Endodermal cell (in vitro differentiated cells): ENCODE measurements around the gene NRP1. TPM values are rescaled to one million over a fixed set of nuclear protein-coding genes. Genes with fewer than 3 reads are reported as not detected.

ENCODE experiments used
- DNase-seq: peaks from one replicate; pipeline ENCODE4 v3.0.0-alpha.2; 2017
- H3K27ac ChIP-seq: 2 replicates; pipeline ENCODE4 v1.5.1; 2013; ENCODE audit warnings: mild to moderate bottlenecking, low read depth, low read length, moderate library complexity
- H3K27me3 ChIP-seq: 2 replicates; pipeline ENCODE4 v1.6.1; 2013; ENCODE audit warnings: mild to moderate bottlenecking, low read length, moderate library complexity; ENCODE audit not compliant: insufficient read depth, control insufficient read depth, poor library complexity, severe bottlenecking
- H3K36me3 ChIP-seq: 2 replicates; pipeline ENCODE4 v1.7.0; 2013; ENCODE audit warnings: mild to moderate bottlenecking, low read length, moderate library complexity; ENCODE audit not compliant: control insufficient read depth, insufficient read depth
- H3K4me1 ChIP-seq: one replicate; pipeline ENCODE4 v1.7.0; 2013; ENCODE audit warnings: low read length; ENCODE audit not compliant: control insufficient read depth, insufficient read depth
- H3K4me3 ChIP-seq: 2 replicates; pipeline ENCODE4 v1.5.1; 2013; ENCODE audit warnings: mild to moderate bottlenecking, low read length, moderate library complexity
- H3K9ac ChIP-seq: 2 replicates; pipeline ENCODE4 v1.6.1; 2013; ENCODE audit warnings: mild to moderate bottlenecking, low read length, moderate library complexity; ENCODE audit not compliant: poor library complexity, severe bottlenecking; ENCODE audit errors: extremely low read depth
- H3K9me3 ChIP-seq: 2 replicates; pipeline ENCODE4 v1.6.1; 2013; ENCODE audit warnings: mild to moderate bottlenecking, low read length, moderate library complexity; ENCODE audit not compliant: control insufficient read depth
- H3K27ac Mint-ChIP-seq: 2 replicates; pipeline ENCODE4 v1.8.0; 2020; ENCODE audit warnings: mixed read lengths
- H3K27me3 Mint-ChIP-seq: 2 replicates; pipeline ENCODE4 v1.8.0; 2021; ENCODE audit warnings: mild to moderate bottlenecking, mixed read lengths; ENCODE audit not compliant: insufficient read depth
- H3K36me3 Mint-ChIP-seq: 2 replicates; pipeline ENCODE4 v1.8.0; 2020; ENCODE audit warnings: low read depth, mixed read lengths
- H3K4me1 Mint-ChIP-seq: 2 replicates; pipeline ENCODE4 v1.8.0; 2020; ENCODE audit warnings: mixed read lengths
- H3K4me3 Mint-ChIP-seq: 2 replicates; pipeline ENCODE4 v1.8.0; 2020; ENCODE audit warnings: mild to moderate bottlenecking, moderate library complexity, mixed read lengths
- H3K9me3 Mint-ChIP-seq: 2 replicates; pipeline ENCODE4 v1.8.0; 2020; ENCODE audit warnings: mild to moderate bottlenecking, mixed read lengths
- WGBS, 2 experiments: methylation state at CpG; one replicate each; pipeline versions ENCODE4 v1.1.5 to v1.1.7; 2013; ENCODE audit warnings: missing lambda C conversion rate in 2 of 2, mixed read lengths in 1 of 2; ENCODE audit not compliant: insufficient coverage in 1 of 2, insufficient read length in 1 of 2; 5-methylcytosine and 5-hydroxymethylcytosine counted together
- total RNA-seq, 2 donors: library from RNA; stranded (reverse); fragmentation: NEBNext Ultra II Directional in 1 of 2; extraction: Animal tissue kit (Norgen Biotek cat#: 25700) in 1 of 2; gene quantifications; 2 replicates in 1 of 2; 3 replicates in 1 of 2; pipeline ENCODE4 v1.2.1, GENCODE V29; 2021
- TF ChIP-seq, protein P1 (sequence below): fragments of 200-600 bp; sonication (generic); conservative IDR thresholded peaks from 2 replicates; pipeline ENCODE4 v1.5.0; 2021; ENCODE audit warnings: antibody characterized with exemption, mild to moderate bottlenecking

The NRP1 gene
- total RNA-seq, 2 donors from 2014 or later, result 20.7 to 30.6 TPM

DNA sequence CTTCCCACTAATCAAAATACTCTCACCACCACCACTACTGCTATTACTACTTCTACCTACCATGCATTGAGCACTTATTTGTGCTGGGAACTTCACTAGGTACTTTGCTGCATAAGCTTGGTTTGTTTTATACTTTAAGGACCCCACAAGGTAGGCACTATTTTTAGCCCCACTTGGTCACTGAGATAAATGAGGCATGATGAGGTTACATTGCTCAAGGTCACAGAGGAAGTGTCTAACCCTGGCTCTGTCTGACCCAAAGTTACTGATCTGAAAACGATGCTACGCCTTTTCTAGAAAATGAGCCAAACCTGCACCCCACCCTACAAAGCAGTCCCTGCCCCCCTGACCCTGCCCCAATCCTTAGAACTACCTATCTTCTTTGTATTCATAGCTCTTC is 35.6 kb downstream of the NRP1 start:
- H3K9me3 Mint-ChIP-seq, result no peaks in the 10 kb centered on the region

DNA sequence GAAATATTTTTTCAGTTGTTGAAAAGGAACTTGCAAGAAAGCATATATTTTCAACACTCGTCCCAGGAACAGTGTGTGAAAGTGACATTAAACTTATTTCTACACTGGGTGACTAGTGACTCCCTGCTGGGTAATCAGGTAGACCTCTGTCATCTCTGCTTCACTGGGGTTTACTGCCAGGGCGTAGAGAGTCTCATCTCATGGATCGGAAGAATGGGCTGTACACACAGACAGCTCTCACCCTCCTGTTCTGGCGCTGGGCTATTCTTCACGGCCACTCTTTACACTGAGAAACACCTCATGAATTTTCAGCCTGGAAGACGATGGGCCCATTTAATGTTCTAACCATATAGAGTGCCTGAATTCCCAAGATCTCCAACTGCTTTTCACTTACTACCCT is 36.4 kb downstream of the NRP1 start:
- Mint-ChIP-seq H3K36me3 (peaks cover 3% of the 10 kb centered on the region), H3K4me1 (peaks cover 54% of the 10 kb centered on the region), H3K27ac (no peak overlapping the region), H3K27me3 (no peaks in the 10 kb centered on the region), H3K9me3 (no peaks in the 10 kb centered on the region), H3K4me3 (no peak overlapping the region)
- TF ChIP-seq, protein P1, sequence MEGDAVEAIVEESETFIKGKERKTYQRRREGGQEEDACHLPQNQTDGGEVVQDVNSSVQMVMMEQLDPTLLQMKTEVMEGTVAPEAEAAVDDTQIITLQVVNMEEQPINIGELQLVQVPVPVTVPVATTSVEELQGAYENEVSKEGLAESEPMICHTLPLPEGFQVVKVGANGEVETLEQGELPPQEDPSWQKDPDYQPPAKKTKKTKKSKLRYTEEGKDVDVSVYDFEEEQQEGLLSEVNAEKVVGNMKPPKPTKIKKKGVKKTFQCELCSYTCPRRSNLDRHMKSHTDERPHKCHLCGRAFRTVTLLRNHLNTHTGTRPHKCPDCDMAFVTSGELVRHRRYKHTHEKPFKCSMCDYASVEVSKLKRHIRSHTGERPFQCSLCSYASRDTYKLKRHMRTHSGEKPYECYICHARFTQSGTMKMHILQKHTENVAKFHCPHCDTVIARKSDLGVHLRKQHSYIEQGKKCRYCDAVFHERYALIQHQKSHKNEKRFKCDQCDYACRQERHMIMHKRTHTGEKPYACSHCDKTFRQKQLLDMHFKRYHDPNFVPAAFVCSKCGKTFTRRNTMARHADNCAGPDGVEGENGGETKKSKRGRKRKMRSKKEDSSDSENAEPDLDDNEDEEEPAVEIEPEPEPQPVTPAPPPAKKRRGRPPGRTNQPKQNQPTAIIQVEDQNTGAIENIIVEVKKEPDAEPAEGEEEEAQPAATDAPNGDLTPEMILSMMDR, result no peak
- 89 to 90% methylated on average over 6 of the region's 6 CpGs for WGBS, 2 experiments
- Histone ChIP-seq H3K4me1 (peaks cover 34% of the 10 kb centered on the region), H3K4me3 (no peak overlapping the region), H3K9ac (no peak overlapping the region), H3K27me3 (no peaks in the 10 kb centered on the region), H3K27ac (no peak overlapping the region), H3K9me3 (no peaks in the 10 kb centered on the region), H3K36me3 (peaks cover 56% of the 10 kb centered on the region)
- DNase-seq, result no peak

More for the DNA sequence above, 35.6 kb downstream of the NRP1 start:
- Histone ChIP-seq H3K27ac (no peak overlapping the region), H3K36me3 (peaks cover 48% of the 10 kb centered on the region), H3K9me3 (no peaks in the 10 kb centered on the region), H3K27me3 (no peaks in the 10 kb centered on the region), H3K4me3 (no peak overlapping the region), H3K4me1 (peaks cover 39% of the 10 kb centered on the region), H3K9ac (no peak overlapping the region)
- TF ChIP-seq, protein P1, result no peak
- WGBS, 2 experiments, result 75 to 76% methylated on average over 2 of the region's 2 CpGs
- peaks cover 3% of the 10 kb centered on the region for H3K36me3 Mint-ChIP-seq
- H3K27ac Mint-ChIP-seq, result no peak overlapping the region
- H3K27me3 Mint-ChIP-seq, result no peaks in the 10 kb centered on the region
- H3K4me1 Mint-ChIP-seq, result peaks cover 59% of the 10 kb centered on the region
- DNase-seq, result no peak
- no peak overlapping the region for H3K4me3 Mint-ChIP-seq

DNA sequence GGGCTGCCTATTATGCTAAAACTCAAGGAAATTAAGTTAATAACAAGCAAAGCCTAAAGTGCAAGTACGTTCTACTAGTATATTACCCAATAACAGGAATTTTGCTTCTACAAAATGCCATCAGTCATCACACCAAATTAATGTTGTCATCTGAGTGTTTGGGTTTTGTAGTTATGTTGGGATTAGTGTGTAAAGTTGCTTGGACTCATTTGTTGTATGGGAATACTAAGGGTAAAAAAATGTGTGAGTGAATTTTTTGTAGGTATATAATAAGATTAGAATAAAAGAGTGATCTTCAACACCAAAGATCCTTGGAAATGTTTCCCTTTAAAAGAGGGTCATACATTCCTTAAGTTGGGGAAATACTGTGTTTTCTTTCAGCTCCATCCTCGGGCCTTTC is 38.6 kb downstream of the NRP1 start:
- peaks cover 41% of the 10 kb centered on the region for H3K4me1 Mint-ChIP-seq

More for the DNA sequence above, 38.6 kb downstream of the NRP1 start:
- no peaks in the 10 kb centered on the region for H3K9me3 ChIP-seq
- no peak overlapping the region for H3K9ac ChIP-seq
- no peaks in the 10 kb centered on the region for H3K27me3 ChIP-seq
- no peak for DNase-seq
- TF ChIP-seq, protein P1, result no peak
- H3K4me3 ChIP-seq, result no peak overlapping the region
- no peak overlapping the region for H3K27ac ChIP-seq
- Mint-ChIP-seq H3K36me3 (peaks cover 3% of the 10 kb centered on the region), H3K27me3 (no peaks in the 10 kb centered on the region), H3K27ac (no peak overlapping the region), H3K4me3 (no peak overlapping the region), H3K9me3 (no peaks in the 10 kb centered on the region)
- peaks cover 49% of the 10 kb centered on the region for H3K36me3 ChIP-seq
- H3K4me1 ChIP-seq, result peaks cover 16% of the 10 kb centered on the region
- WGBS, 2 experiments, result 96% methylated on average over 2 of the region's 2 CpGs; no CpG with 5 or more reads in 1 of the 2 experiments
